C4-2B (cell line): ENCODE measurements around the gene UBE2A.

Experiments
- ZFX ChIP-seq: fragments of 450-650 bp; IDR thresholded peaks from 2 replicates; pipeline ENCODE4 v1.6.1; 2017
- TF ChIP-seq, protein P1 (sequence below): fragments of 450-650 bp; conservative IDR thresholded peaks from 2 replicates; pipeline ENCODE4 v1.5.1; 2017; ENCODE audit warnings: mild to moderate bottlenecking

DNA sequence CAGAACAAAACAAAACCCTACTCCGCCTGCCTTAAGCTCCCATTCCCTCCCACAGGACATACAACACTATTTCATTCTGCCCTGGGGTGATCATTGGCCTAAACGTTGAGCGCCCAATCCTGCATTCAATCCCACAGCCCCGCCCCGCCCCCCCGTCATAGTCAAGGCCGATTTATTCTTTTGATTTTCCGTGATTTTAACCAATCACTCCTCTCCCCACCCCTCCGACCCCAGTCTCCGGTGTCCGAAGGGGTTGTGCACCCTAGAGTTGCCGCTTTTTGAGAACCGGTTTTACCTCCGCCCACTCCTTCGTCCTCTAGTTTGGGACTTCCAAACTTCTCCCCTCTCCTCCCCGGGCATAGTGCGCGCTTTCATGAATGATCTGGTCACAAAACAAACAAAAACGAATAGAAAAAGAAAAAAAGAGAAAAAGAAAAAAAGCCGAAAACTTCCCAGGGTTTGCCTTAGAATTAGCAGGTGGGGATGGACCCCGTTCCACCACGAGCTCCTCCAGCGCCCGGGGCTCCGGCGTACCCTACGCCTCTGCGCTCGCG is 446 bp upstream of the UBE2A start:
- TF ChIP-seq, protein P1, sequence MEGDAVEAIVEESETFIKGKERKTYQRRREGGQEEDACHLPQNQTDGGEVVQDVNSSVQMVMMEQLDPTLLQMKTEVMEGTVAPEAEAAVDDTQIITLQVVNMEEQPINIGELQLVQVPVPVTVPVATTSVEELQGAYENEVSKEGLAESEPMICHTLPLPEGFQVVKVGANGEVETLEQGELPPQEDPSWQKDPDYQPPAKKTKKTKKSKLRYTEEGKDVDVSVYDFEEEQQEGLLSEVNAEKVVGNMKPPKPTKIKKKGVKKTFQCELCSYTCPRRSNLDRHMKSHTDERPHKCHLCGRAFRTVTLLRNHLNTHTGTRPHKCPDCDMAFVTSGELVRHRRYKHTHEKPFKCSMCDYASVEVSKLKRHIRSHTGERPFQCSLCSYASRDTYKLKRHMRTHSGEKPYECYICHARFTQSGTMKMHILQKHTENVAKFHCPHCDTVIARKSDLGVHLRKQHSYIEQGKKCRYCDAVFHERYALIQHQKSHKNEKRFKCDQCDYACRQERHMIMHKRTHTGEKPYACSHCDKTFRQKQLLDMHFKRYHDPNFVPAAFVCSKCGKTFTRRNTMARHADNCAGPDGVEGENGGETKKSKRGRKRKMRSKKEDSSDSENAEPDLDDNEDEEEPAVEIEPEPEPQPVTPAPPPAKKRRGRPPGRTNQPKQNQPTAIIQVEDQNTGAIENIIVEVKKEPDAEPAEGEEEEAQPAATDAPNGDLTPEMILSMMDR = no peak
- no peak for TF ChIP-seq ZFX
